MM.1S (cell line): ENCODE measurements around the gene ZNF384.
A peak's percentile ranks its signal among the peaks of the same experiment; 100 is the strongest.
"Not testable (repeated sequence)": the region's sequence is repeated elsewhere in the genome, so short reads cannot be mapped to it uniquely, and the experiment has no call there.

Experiments used
- DNase-seq: peaks from one replicate; pipeline ENCODE4 v3.0.0-alpha.2; 2015
- H2AFZ ChIP-seq: fragments of 300-600 bp; sonication (generic); 2 replicates; pipeline ENCODE4 v1.6.0; 2016; ENCODE audit warnings: antibody characterized with exemption, low read length
- H3F3A ChIP-seq: fragments of 300-600 bp; sonication (generic); 2 replicates; pipeline ENCODE4 v1.6.1; 2016; ENCODE audit warnings: mild to moderate bottlenecking, antibody characterized with exemption, low read length, moderate library complexity, mixed read lengths; ENCODE audit not compliant: insufficient read depth
- H3K27ac ChIP-seq: fragments of 300-600 bp; sonication (generic); 2 replicates; pipeline ENCODE4 v1.5.1; 2016; ENCODE audit warnings: mild to moderate bottlenecking, low read length
- H3K27me3 ChIP-seq: fragments of 300-600 bp; sonication (generic); replicated peaks from 2 replicates; pipeline ENCODE4 v1.6.0; 2016; ENCODE audit warnings: low read length; ENCODE audit not compliant: insufficient read depth
- H3K36me3 ChIP-seq: fragments of 300-600 bp; sonication (generic); replicated peaks from 2 replicates; pipeline ENCODE4 v1.6.1; 2016; ENCODE audit warnings: mild to moderate bottlenecking, low read length, mixed read lengths; ENCODE audit not compliant: insufficient read depth
- H3K4me1 ChIP-seq: fragments of 300-600 bp; sonication (generic); 2 replicates; pipeline ENCODE4 v1.6.1; 2016; ENCODE audit warnings: low read length, mixed read lengths
- H3K4me2 ChIP-seq: fragments of 300-600 bp; sonication (generic); 2 replicates; pipeline ENCODE4 v1.6.0; 2016; ENCODE audit warnings: low read depth, low read length
- H3K4me3 ChIP-seq: fragments of 300-600 bp; sonication (generic); 2 replicates; pipeline ENCODE4 v1.5.1; 2016; ENCODE audit warnings: low read length, mixed read lengths
- H3K79me2 ChIP-seq: fragments of 300-600 bp; sonication (generic); 2 replicates; pipeline ENCODE4 v1.6.1; 2016; ENCODE audit warnings: mixed run types, low read length, mixed read lengths
- H3K9ac ChIP-seq: fragments of 300-600 bp; sonication (generic); 2 replicates; pipeline ENCODE4 v1.6.1; 2016; ENCODE audit warnings: low read length, mixed read lengths
- H3K9me2 ChIP-seq: fragments of 300-600 bp; sonication (generic); replicated peaks from 2 replicates; pipeline ENCODE4 v1.6.1; 2016; ENCODE audit warnings: mild to moderate bottlenecking, low read length, mixed read lengths; ENCODE audit not compliant: insufficient read depth
- H3K9me3 ChIP-seq: fragments of 300-600 bp; sonication (generic); replicated peaks from 2 replicates; pipeline ENCODE4 v1.6.1; 2016; ENCODE audit warnings: mild to moderate bottlenecking, low read length, mixed read lengths; ENCODE audit not compliant: insufficient read depth
- H4K20me1 ChIP-seq: fragments of 300-600 bp; sonication (generic); 2 replicates; pipeline ENCODE4 v1.6.1; 2016; ENCODE audit warnings: mild to moderate bottlenecking, low read length, moderate library complexity, mixed read lengths; ENCODE audit not compliant: insufficient read depth
- EZH2 ChIP-seq: fragments of 300-600 bp; sonication (generic); optimal IDR thresholded peaks from 2 replicates; pipeline ENCODE3; 2017; ENCODE audit warnings: low read depth, mild to moderate bottlenecking, antibody characterized with exemption, low read length, mixed read lengths
- EZH2phosphoT487 ChIP-seq: fragments of 300-600 bp; sonication (generic); IDR thresholded peaks from 2 replicates; pipeline ENCODE4 v1.6.1; 2018; ENCODE audit warnings: antibody characterized with exemption, low read length
- TF ChIP-seq, protein P1 (sequence below): fragments of 300-600 bp; sonication (generic); IDR thresholded peaks from 2 replicates; pipeline ENCODE4 v1.5.1; 2016; ENCODE audit warnings: antibody characterized with exemption, low read length, mixed read lengths

ZNF384 gene

DNA sequence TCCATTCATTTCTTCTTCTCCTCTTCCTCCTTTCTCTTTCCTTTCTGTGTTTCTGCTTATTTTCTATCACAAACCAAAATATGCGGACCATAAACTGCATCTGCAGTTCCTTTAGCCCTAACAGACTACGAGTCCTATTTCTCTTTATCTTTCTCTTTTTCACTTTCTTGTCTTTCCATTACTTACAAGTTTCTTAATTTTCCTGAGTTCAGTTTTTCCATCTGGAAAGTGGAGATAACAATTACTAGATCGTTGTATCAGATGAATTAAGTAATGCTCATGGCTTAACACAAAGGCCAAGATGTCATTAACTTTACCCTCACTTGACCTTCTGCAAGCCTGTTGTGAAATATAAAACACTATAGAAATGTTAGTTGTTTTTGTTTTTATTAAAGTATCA lies 33.7 kb upstream of the ZNF384 start:
- Histone ChIP-seq H3K79me2 (peaks cover 7% of the 10 kb centered on the region), H3K36me3 (no peaks in the 10 kb centered on the region), H3K4me1 (peaks cover 6% of the 10 kb centered on the region), H3K27ac (no peak overlapping the region), H3K4me3 (no peak overlapping the region), H3K27me3 (no peaks in the 10 kb centered on the region), H4K20me1 (no peaks in the 10 kb centered on the region), H3F3A (peaks cover 7% of the 10 kb centered on the region), H2AFZ (0 out of 2 replicates have a peak overlapping the region, but pooled peaks have one; percentile 89), H3K9me2 (no peaks in the 10 kb centered on the region), H3K9me3 (no peaks in the 10 kb centered on the region), H3K9ac (no peak overlapping the region; the same call in 1 of the 2 replicates), H3K4me2 (0 out of 2 replicates have a peak overlapping the region, but pooled peaks have one; percentile 68)
- DNase-seq: no peak
- no peak for TF ChIP-seq EZH2
- TF ChIP-seq, protein P1, sequence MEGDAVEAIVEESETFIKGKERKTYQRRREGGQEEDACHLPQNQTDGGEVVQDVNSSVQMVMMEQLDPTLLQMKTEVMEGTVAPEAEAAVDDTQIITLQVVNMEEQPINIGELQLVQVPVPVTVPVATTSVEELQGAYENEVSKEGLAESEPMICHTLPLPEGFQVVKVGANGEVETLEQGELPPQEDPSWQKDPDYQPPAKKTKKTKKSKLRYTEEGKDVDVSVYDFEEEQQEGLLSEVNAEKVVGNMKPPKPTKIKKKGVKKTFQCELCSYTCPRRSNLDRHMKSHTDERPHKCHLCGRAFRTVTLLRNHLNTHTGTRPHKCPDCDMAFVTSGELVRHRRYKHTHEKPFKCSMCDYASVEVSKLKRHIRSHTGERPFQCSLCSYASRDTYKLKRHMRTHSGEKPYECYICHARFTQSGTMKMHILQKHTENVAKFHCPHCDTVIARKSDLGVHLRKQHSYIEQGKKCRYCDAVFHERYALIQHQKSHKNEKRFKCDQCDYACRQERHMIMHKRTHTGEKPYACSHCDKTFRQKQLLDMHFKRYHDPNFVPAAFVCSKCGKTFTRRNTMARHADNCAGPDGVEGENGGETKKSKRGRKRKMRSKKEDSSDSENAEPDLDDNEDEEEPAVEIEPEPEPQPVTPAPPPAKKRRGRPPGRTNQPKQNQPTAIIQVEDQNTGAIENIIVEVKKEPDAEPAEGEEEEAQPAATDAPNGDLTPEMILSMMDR: no peak
- no peak for TF ChIP-seq EZH2phosphoT487

DNA sequence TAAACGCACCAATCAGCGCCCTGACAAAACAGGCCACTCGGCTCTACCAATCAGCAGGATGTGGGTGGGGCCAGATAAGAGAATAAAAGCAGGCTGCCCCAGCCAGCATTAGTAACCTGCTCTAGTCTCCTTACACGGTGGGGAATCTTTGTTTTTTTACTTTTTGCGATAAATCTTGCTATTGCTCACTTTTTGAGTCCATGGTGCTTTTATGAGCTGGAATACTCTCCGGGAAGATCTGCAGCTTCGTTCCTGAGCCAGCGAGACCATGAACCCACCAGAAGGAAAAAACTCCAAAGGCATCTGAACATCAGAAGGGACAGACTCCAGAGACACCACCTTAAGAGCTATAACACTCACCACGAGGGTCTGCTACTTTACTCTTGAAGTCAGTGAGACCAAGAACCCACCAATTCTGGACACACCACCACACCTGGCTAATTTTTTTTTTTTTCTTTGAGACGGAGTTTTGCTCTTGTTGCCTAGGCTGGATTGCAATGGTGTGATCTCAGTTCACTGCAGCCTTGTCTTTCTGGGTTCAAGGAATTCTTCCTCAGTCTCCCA lies 27.8 kb upstream of the ZNF384 start:
- Histone ChIP-seq H3K9ac (no peak overlapping the region), H3K4me3 (no peak overlapping the region), H4K20me1 (no peaks in the 10 kb centered on the region), H3K4me1 (no peaks in the 10 kb centered on the region), H3K27ac (no peak overlapping the region), H3K9me3 (no peaks in the 10 kb centered on the region), H3K9me2 (no peaks in the 10 kb centered on the region), H3K36me3 (no peaks in the 10 kb centered on the region), H3F3A (no peaks in the 10 kb centered on the region), H3K27me3 (peaks cover 5% of the 10 kb centered on the region; the same call in 1 of the 2 replicates), H3K79me2 (no peaks in the 10 kb centered on the region), H2AFZ (no peak overlapping the region), H3K4me2 (no peak overlapping the region)
- TF ChIP-seq EZH2phosphoT487 (no peak), EZH2 (no peak)
- TF ChIP-seq, protein P1: no peak
- DNase-seq: no peak

DNA sequence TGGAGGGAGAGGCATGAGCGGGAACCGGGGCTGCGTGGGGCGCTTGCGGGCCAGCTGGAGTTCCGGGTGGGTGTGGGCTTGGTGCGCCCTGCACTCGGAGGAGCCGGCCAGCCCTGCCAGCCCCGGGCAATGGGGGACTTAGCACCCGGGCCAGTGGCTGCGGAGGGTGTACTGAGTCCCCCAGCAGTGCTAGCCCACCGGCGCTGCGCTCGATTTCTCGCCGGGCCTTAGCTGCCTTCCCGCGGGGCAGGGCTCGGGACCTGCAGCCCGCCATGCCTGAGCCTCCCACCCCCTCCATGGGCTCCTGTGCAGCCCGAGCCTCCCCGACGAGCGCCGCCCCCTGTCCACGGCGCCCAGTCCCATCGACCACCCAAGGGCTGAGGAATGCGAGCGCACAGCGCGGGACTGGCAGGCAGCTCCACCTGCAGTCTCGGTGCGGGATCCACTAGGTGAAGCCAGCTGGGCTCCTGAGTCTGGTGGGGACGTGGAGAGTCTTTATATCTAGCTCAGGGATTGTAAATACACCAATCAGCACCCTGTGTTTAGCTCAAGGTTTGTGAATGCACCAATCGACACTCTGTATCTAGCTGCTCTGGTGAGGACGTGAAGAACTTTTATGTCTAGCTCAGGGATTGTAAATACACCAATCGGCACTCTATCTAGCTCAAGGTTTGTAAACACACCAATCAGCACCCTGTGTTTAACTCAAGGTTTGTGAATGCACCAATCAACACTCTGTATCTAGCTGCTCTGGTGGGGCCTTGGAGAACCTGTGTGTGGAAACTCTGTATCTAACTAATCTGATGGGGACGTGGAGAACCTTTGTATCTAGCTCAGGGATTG lies 27.1 kb upstream of the ZNF384 start:
- H3K27me3 ChIP-seq, DNase-seq, H3K4me2 ChIP-seq, H3K9ac ChIP-seq, H3K4me3 ChIP-seq, H3K9me2 ChIP-seq, H2AFZ ChIP-seq, H3K79me2 ChIP-seq, H3K4me1 ChIP-seq, H3F3A ChIP-seq, H4K20me1 ChIP-seq, H3K9me3 ChIP-seq, H3K27ac ChIP-seq, H3K36me3 ChIP-seq: not testable (repeated sequence)

DNA sequence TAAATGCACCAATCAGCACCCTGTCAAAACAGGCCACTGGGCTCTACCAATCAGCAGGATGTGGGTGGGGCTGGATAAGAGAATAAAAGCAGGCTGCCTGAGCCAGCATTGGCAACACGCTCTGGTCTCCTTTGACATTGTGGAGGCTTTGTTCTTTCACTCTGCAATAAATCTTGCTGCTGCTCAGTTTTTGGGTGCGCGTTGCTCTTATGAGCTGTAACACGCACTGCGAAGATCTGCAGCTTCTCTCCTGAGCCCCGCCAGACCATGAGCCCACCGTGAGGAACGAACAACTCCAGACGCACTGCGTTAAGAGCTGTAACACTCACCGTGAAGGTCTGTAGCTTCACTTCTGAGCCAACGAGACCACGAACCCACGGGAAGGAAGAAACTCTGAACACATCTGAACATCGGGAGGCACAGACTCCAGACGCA lies 19.8 kb upstream of the ZNF384 start:
- H3K9me2 ChIP-seq: no peaks in the 10 kb centered on the region
- H3K4me3 ChIP-seq: no peak overlapping the region
- H3K79me2 ChIP-seq: no peaks in the 10 kb centered on the region
- no peaks in the 10 kb centered on the region for H3F3A ChIP-seq
- no peak overlapping the region for H3K27ac ChIP-seq
- TF ChIP-seq, protein P1: no peak
- TF ChIP-seq EZH2phosphoT487 (no peak), EZH2 (no peak)
- no peak overlapping the region for H3K9ac ChIP-seq
- H4K20me1 ChIP-seq: no peaks in the 10 kb centered on the region
- H2AFZ ChIP-seq: no peak overlapping the region
- DNase-seq: no peak
- H3K4me1 ChIP-seq: no peaks in the 10 kb centered on the region
- no peak overlapping the region for H3K4me2 ChIP-seq
- H3K9me3 ChIP-seq: no peaks in the 10 kb centered on the region
- H3K36me3 ChIP-seq: no peaks in the 10 kb centered on the region
- peaks cover 13% of the 10 kb centered on the region for H3K27me3 ChIP-seq

DNA sequence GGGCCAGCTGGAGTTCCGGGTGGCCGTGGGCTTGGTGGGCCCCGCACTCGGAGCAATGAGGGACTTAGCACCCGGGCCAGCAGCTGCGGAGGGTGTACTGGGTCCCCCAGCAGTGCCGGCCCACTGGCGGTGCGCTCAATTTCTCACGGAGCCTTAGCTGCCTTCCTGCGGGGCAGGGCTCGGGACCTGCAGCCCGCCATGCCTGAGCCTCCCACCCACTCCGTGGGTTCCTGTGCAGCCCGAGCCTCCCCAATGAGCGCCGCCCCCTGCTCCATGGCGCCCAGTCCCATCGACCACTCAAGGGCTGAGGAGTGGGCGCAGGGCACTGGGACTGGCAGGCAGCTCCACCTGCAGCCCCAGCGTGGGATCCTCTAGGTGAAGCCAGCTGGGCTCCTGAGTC lies 19.2 kb upstream of the ZNF384 start:
- not testable (repeated sequence) for H3K4me3 ChIP-seq, H3K36me3 ChIP-seq, H4K20me1 ChIP-seq, H3F3A ChIP-seq, H3K4me1 ChIP-seq, H3K27ac ChIP-seq, H3K9me2 ChIP-seq, DNase-seq, H2AFZ ChIP-seq, H3K9ac ChIP-seq, H3K9me3 ChIP-seq, H3K79me2 ChIP-seq, H3K4me2 ChIP-seq
- peaks cover 19% of the 10 kb centered on the region for H3K27me3 ChIP-seq
